Measurements from ENCODE around the gene WDR86. TPM values are rescaled to one million over a fixed set of nuclear protein-coding genes. Genes with fewer than 3 reads are reported as not detected.

WDR86 gene
- total RNA-seq, 1 experiment from 2014 or later, result not detected

- TF ChIP-seq REST (IDR thresholded peaks at IDR 0.05; ENCODE audit: low read depth) (no peak), POLR2A (IDR thresholded peaks at IDR 0.05; ENCODE audit: borderline replicate concordance, extremely low read depth, insufficient read depth, insufficient read length) (no peak), RAD21 (IDR thresholded peaks at IDR 0.05; ENCODE audit: low read depth) (no peak), TCF7L2 (IDR thresholded peaks at IDR 0.05; ENCODE audit: borderline replicate concordance, extremely low read depth, insufficient read depth, insufficient read length) (no peak)
Observed at GRCh38 chr7:151412318-151412717, 2.5 kb upstream of the WDR86 start (continued).

GRCh38 chr7:151411551-151411950 lies 1.7 kb upstream of the WDR86 start:
- intact Hi-C loops (cut with micrococcal nuclease), result no loop called here
- no peak overlapping the region for H3K4me2 ChIP-seq (ENCODE audit: low read length)
- TF ChIP-seq JUND (IDR thresholded peaks at IDR 0.05), result no peak
- no peak for TF ChIP-seq ZNF274 (IDR thresholded peaks at IDR 0.05; ENCODE audit: low read depth, low read length)
- TF ChIP-seq REST (IDR thresholded peaks at IDR 0.05; ENCODE audit: low read depth), result no peak
- TF ChIP-seq ELF1 (IDR thresholded peaks at IDR 0.05; ENCODE audit: borderline replicate concordance, low read depth), result no peak
- TF ChIP-seq TCF7L2 (IDR thresholded peaks at IDR 0.05; ENCODE audit: borderline replicate concordance, extremely low read depth, insufficient read depth, insufficient read length), result no peak
- no peak for TF ChIP-seq CEBPB (IDR thresholded peaks at IDR 0.05; ENCODE audit: low read depth)
- TF ChIP-seq CTCF (IDR thresholded peaks at IDR 0.05 in 2 of 3, conservative IDR thresholded peaks at IDR 0.05 in 1 of 3; ENCODE audit: borderline replicate concordance in 1 of 3, insufficient read depth in 1 of 3, low read depth in 2 of 3, low read length in 2 of 3), result peak in 1 of 3 experiments; percentile 12; a peak in 1 of 6 replicates
- TF ChIP-seq RAD21 (IDR thresholded peaks at IDR 0.05; ENCODE audit: low read depth), result peak; percentile 15; the same call in 1 of the 2 replicates
- TF ChIP-seq CBX3 (IDR thresholded peaks at IDR 0.05; ENCODE audit: low read depth), result no peak
- TF ChIP-seq MAX (IDR thresholded peaks at IDR 0.05), result no peak
- no peak for TF ChIP-seq EZH2 (IDR thresholded peaks at IDR 0.05)
- no peak for TF ChIP-seq EZH2phosphoT487 (IDR thresholded peaks at IDR 0.05; ENCODE audit: borderline replicate concordance)
- TF ChIP-seq SIN3A (IDR thresholded peaks at IDR 0.05; ENCODE audit: low read depth), result no peak
- TF ChIP-seq ZFX (IDR thresholded peaks at IDR 0.05), result no peak
- no peak for TF ChIP-seq POLR2AphosphoS5 (IDR thresholded peaks at IDR 0.05; ENCODE audit: low read depth, low read length)

More at GRCh38 chr7:151411551-151411950, 1.7 kb upstream of the WDR86 start:
- RAD21 ChIA-PET (ENCODE audit: low non-redundant PET in 1 of 2, low total read pairs in 2 of 2, uncharacterized antibody in 2 of 2, unreplicated experiment in 2 of 2), result no interaction called here
- Histone ChIP-seq H3K9me3 (ENCODE audit: control insufficient read depth in 1 of 2, insufficient read depth in 1 of 2, low read depth in 1 of 2, low read length in 2 of 2) (no peaks in the 10 kb centered on the region), H3K9me2 (ENCODE audit: insufficient read depth) (no peaks in the 10 kb centered on the region), H4K20me1 (ENCODE audit: insufficient read depth) (no peaks in the 10 kb centered on the region), H3K79me2 (ENCODE audit: insufficient read depth, low read length) (no peaks in the 10 kb centered on the region), H2AFZ (ENCODE audit: low read depth, low read length, poor library complexity, severe bottlenecking) (no peak overlapping the region), H3K27ac (ENCODE audit: low read depth, low read length) (no peak overlapping the region), H3K4me3 (replicated peaks in 1 of 2; ENCODE audit: low read depth in 1 of 2, low read length in 2 of 2) (no peak overlapping the region), H3K9ac (ENCODE audit: low read length) (no peak overlapping the region), H3K36me3 (ENCODE audit: control insufficient read depth in 1 of 2, insufficient read depth in 2 of 2, low read length in 2 of 2) (no peaks in the 10 kb centered on the region), H3K4me1 (ENCODE audit: control insufficient read depth in 1 of 2, insufficient read depth in 2 of 2, low read length in 2 of 2) (peaks cover 6 to 7% of the 10 kb centered on the region in 2 experiments; a peak in 2 of 4 replicates), H3K27me3 (ENCODE audit: insufficient read depth, low read length) (no peaks in the 10 kb centered on the region)
- ATAC-seq, result peak; percentile 50; the same call in 1 of the 2 replicates
- CTCF ChIA-PET, result no interaction called here
- BruUV-seq (replicated peaks), result no TSS peak
- POLR2A ChIA-PET, result no interaction called here
- DNase-seq (ENCODE audit: low read depth, low spot score), result no peak

Measured in HCT116 (cell line).